Neuronal stem cell (in vitro differentiated cells): ENCODE data around the gene PMCH. TPM values are rescaled to one million over a fixed set of nuclear protein-coding genes. Genes with fewer than 3 reads are reported as not detected.
"Not testable (repeated sequence)": the region's sequence is repeated elsewhere in the genome, so short reads cannot be mapped to it uniquely, and the experiment has no call there.

ENCODE experiments used
- DNase-seq: peaks from one replicate; pipeline ENCODE4 v3.0.0-alpha.2; 2013; ENCODE audit warnings: low spot score
- H2AFZ ChIP-seq: one replicate; pipeline ENCODE4 v1.6.1; 2013; ENCODE audit warnings: mild to moderate bottlenecking, low read length, inconsistent platforms
- H2AK5ac ChIP-seq: 2 replicates; pipeline ENCODE4 v1.6.1; 2013; ENCODE audit warnings: low read depth, mild to moderate bottlenecking, inconsistent platforms, low read length, moderate library complexity, mixed read lengths
- H2BK120ac ChIP-seq: 2 replicates; pipeline ENCODE4 v1.6.1; 2013; ENCODE audit warnings: low read depth, mild to moderate bottlenecking, inconsistent platforms, low read length, moderate library complexity, mixed read lengths
- H2BK12ac ChIP-seq: one replicate; pipeline ENCODE4 v1.6.1; 2013; ENCODE audit warnings: low read length, inconsistent platforms
- H2BK15ac ChIP-seq: 2 replicates; pipeline ENCODE4 v1.6.1; 2013; ENCODE audit warnings: mild to moderate bottlenecking, low read length, inconsistent platforms, mixed read lengths
- H2BK5ac ChIP-seq: one replicate; pipeline ENCODE4 v1.6.1; 2013; ENCODE audit warnings: inconsistent platforms, mild to moderate bottlenecking, low read length, moderate library complexity
- H3K14ac ChIP-seq: one replicate; pipeline ENCODE4 v1.6.1; 2013; ENCODE audit warnings: low read length, inconsistent platforms
- H3K18ac ChIP-seq: 2 replicates; pipeline ENCODE4 v1.6.1; 2013; ENCODE audit warnings: low read length, inconsistent platforms
- H3K23ac ChIP-seq: 2 replicates; pipeline ENCODE4 v1.6.1; 2013; ENCODE audit warnings: low read depth, mild to moderate bottlenecking, mixed read lengths, low read length, inconsistent platforms; ENCODE audit not compliant: poor library complexity
- H3K27ac ChIP-seq: replicated peaks from 3 replicates; pipeline ENCODE4 v1.5.1; 2013; ENCODE audit warnings: low read length, inconsistent platforms
- H3K27me3 ChIP-seq, 3 experiments: 2 replicates each; pipeline ENCODE4 v1.6.1; 2013; ENCODE audit warnings: low read length in 3 of 3, mild to moderate bottlenecking in 2 of 3, inconsistent platforms in 1 of 3, low read depth in 1 of 3, mixed read lengths in 1 of 3, moderate library complexity in 1 of 3; ENCODE audit not compliant: control insufficient read depth in 3 of 3, insufficient read depth in 3 of 3
- H3K36me3 ChIP-seq, 2 donors: replicated peaks in 1 of 2; 2 replicates each; pipeline ENCODE4 v1.6.1; 2013; ENCODE audit warnings: low read length in 2 of 2; ENCODE audit not compliant: control insufficient read depth in 2 of 2, insufficient read depth in 2 of 2
- H3K4ac ChIP-seq: 2 replicates; pipeline ENCODE4 v1.6.1; 2013; ENCODE audit warnings: inconsistent platforms, mild to moderate bottlenecking, low read length, moderate library complexity
- H3K4me1 ChIP-seq, 2 donors: 1 replicate in 1 of 2; 2 replicates in 1 of 2; pipeline ENCODE4 v1.6.1; 2013; ENCODE audit warnings: low read length in 2 of 2, low read depth in 1 of 2; ENCODE audit not compliant: control insufficient read depth in 2 of 2, insufficient read depth in 1 of 2
- H3K4me2 ChIP-seq: one replicate; pipeline ENCODE4 v1.6.1; 2013; ENCODE audit warnings: mild to moderate bottlenecking, low read length, inconsistent platforms; ENCODE audit not compliant: insufficient read depth, poor library complexity, severe bottlenecking
- H3K4me3 ChIP-seq, 2 donors: 2 replicates each; pipeline ENCODE4 v1.5.1; 2013; ENCODE audit warnings: low read length in 2 of 2, mild to moderate bottlenecking in 2 of 2, inconsistent platforms in 1 of 2, moderate library complexity in 1 of 2
- H3K79me1 ChIP-seq: one replicate; pipeline ENCODE4 v1.6.1; 2013; ENCODE audit warnings: low read depth, mild to moderate bottlenecking, inconsistent platforms, low read length, moderate library complexity
- H3K9ac ChIP-seq: one replicate; pipeline ENCODE4 v1.6.1; 2013; ENCODE audit warnings: mild to moderate bottlenecking, low read depth, low read length, inconsistent platforms; ENCODE audit not compliant: poor library complexity
- H3K9me3 ChIP-seq, 2 donors: replicated peaks in 1 of 2; 2 replicates each; pipeline versions ENCODE3 to v1.6.1; 2013; ENCODE audit warnings: low read length in 2 of 2, mild to moderate bottlenecking in 2 of 2, inconsistent platforms in 1 of 2, low read depth in 1 of 2, mixed read lengths in 1 of 2, moderate library complexity in 1 of 2; ENCODE audit not compliant: control insufficient read depth in 2 of 2, insufficient read depth in 1 of 2
- H4K8ac ChIP-seq: one replicate; pipeline ENCODE4 v1.6.1; 2013; ENCODE audit warnings: low read depth, mild to moderate bottlenecking, inconsistent platforms, low read length, moderate library complexity
- H4K91ac ChIP-seq: one replicate; pipeline ENCODE4 v1.6.1; 2013; ENCODE audit warnings: low read length, low read depth, mild to moderate bottlenecking, inconsistent platforms; ENCODE audit not compliant: poor library complexity
- WGBS, 2 donors: extraction: QIAGEN DNeasy Blood & Tissue Kit; methylation state at CpG; one replicate each; pipeline ENCODE4 v1.1.7; 2013; ENCODE audit warnings: missing lambda C conversion rate in 2 of 2, mixed read lengths in 1 of 2; ENCODE audit not compliant: insufficient read length in 2 of 2, insufficient replicate concordance in 1 of 2; ENCODE audit errors: extremely low coverage in 2 of 2; 5-methylcytosine and 5-hydroxymethylcytosine counted together
- polyA plus RNA-seq, 2 experiments: library from polyadenylated mRNA; stranded (reverse); fragments of 200-250 nt; gene quantifications; one replicate each; pipeline ENCODE4 v1.2.3, GENCODE V29; 2013

Gene PMCH, protein sequence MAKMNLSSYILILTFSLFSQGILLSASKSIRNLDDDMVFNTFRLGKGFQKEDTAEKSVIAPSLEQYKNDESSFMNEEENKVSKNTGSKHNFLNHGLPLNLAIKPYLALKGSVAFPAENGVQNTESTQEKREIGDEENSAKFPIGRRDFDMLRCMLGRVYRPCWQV
- not detected for polyA plus RNA-seq (2013, experiment 1 of 2)
- not detected for polyA plus RNA-seq (2013, experiment 2 of 2)

DNA sequence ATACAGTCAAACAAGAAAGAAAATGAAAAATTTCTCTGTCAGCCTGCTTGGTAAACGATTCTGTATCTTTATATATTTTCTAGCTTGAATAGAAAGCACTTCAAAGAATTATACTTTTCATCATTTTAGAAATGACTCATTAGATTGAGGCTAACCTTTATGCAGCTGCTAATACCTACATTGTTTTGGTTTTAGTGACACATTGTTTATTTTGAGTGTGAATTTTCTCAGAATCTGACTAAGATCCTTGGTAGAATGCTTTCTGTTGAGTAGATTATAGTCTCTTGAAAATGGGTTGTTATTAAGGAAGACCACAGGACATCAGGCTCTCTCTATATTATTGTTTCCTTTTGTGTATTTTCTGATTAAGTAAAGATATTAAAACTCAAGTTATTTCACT, at the start of gene PMCH:
Gene PMCH (minus strand): TSS at position 45 of the 400 bp plus-strand sequence. CDS start 63 bp downstream, outside the sequence.
- H3K18ac ChIP-seq = no peak within 1 kb of the TSS
- no CpG with 5 or more reads among the region's 1 CpG for WGBS, 2 donors

DNA sequence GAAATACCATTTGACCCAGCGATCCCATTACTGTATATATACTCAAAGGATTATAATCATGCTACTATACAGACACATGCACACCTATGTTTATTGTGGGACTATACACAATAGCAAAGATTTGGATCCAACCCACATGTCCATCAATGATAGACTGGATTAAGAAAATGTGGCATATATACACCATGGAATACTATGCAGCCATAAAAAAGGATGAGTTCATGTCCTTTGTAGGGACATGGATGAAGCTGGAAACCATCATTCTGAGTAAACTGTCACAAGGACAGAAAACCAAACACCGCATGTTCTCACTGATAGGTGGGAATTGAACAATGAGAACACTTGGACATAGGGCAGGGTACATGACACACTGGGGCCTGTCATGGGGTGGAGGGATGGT, 43.2 kb upstream of the PMCH start:
- H2AFZ ChIP-seq, H3K9ac ChIP-seq, H3K14ac ChIP-seq, H3K9me3 ChIP-seq, H3K4me3 ChIP-seq, H2BK5ac ChIP-seq, H4K8ac ChIP-seq, H3K18ac ChIP-seq, H3K27ac ChIP-seq, H3K79me1 ChIP-seq, DNase-seq, H3K4ac ChIP-seq, H2BK15ac ChIP-seq, H3K27me3 ChIP-seq, H3K23ac ChIP-seq, H3K36me3 ChIP-seq, H4K91ac ChIP-seq, H2BK12ac ChIP-seq, H2BK120ac ChIP-seq, H3K4me1 ChIP-seq, H3K4me2 ChIP-seq, H2AK5ac ChIP-seq: not testable (repeated sequence)
- no CpG with 5 or more reads among the region's 2 CpGs for WGBS, 2 donors

More for the DNA sequence above, at the start of gene PMCH:
- no peaks in the 10 kb centered on the region for H3K9me3 ChIP-seq
- no peak within 1 kb of the TSS for H2BK15ac ChIP-seq
- H4K91ac ChIP-seq = no peak within 1 kb of the TSS
- no peak within 1 kb of the TSS for H2BK120ac ChIP-seq
- H3K4me2 ChIP-seq = no peak within 1 kb of the TSS
- H3K4me1 ChIP-seq = no peaks in the 10 kb centered on the region
- no peak within 1 kb of the TSS for H2AFZ ChIP-seq
- H3K27ac ChIP-seq = no peak within 1 kb of the TSS
- no peak for DNase-seq
- no peak within 1 kb of the TSS for H3K4ac ChIP-seq
- no peaks in the 10 kb centered on the region for H3K27me3 ChIP-seq
- H4K8ac ChIP-seq = no peak within 1 kb of the TSS
- peaks cover 0 to 23% of the 10 kb centered on the region in 2 donors for H3K36me3 ChIP-seq
- no peak within 1 kb of the TSS for H2AK5ac ChIP-seq
- no peak within 1 kb of the TSS for H3K9ac ChIP-seq
- H2BK12ac ChIP-seq = no peak within 1 kb of the TSS
- no peaks in the 10 kb centered on the region for H3K79me1 ChIP-seq
- no peak within 1 kb of the TSS for H2BK5ac ChIP-seq
- no peak within 1 kb of the TSS for H3K23ac ChIP-seq
- H3K14ac ChIP-seq = no peak within 1 kb of the TSS
- H3K4me3 ChIP-seq = no peak within 1 kb of the TSS

DNA sequence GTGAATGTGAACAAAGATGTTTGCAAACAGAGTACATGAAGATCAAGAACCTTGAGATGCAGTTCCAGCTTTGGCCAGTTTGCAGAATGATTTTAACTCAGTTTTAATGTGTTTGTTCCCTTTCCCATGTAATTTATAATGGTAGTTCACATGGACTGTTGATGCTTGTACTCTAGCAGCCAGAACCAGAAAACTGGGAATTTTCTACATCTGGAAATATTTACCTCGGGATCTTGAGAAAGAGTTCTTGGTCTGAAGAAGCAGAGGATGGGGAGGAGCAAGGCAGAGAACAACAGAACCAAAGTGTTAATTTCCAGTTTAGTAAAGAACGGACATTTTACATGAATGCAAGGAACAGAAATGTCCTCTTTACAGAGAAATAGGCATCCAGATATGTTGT, 37.0 kb upstream of the PMCH start:
- Histone ChIP-seq H3K27me3 (no peaks in the 10 kb centered on the region), H3K9ac (no peak overlapping the region), H3K4me1 (no peaks in the 10 kb centered on the region), H3K14ac (no peak overlapping the region), H3K4me2 (no peak overlapping the region), H4K8ac (no peak overlapping the region), H3K9me3 (no peaks in the 10 kb centered on the region), H2BK5ac (no peak overlapping the region), H2BK15ac (no peak overlapping the region), H3K27ac (no peak overlapping the region), H2BK120ac (no peak overlapping the region), H3K4me3 (no peak overlapping the region), H3K4ac (no peak overlapping the region), H3K23ac (no peak overlapping the region), H3K18ac (no peak overlapping the region), H2BK12ac (no peak overlapping the region), H3K79me1 (no peaks in the 10 kb centered on the region), H4K91ac (no peak overlapping the region), H2AFZ (no peak overlapping the region), H2AK5ac (no peak overlapping the region), H3K36me3 (no peaks in the 10 kb centered on the region)
- DNase-seq = no peak
- WGBS, 2 donors = no CpG with 5 or more reads among the region's 2 CpGs

DNA sequence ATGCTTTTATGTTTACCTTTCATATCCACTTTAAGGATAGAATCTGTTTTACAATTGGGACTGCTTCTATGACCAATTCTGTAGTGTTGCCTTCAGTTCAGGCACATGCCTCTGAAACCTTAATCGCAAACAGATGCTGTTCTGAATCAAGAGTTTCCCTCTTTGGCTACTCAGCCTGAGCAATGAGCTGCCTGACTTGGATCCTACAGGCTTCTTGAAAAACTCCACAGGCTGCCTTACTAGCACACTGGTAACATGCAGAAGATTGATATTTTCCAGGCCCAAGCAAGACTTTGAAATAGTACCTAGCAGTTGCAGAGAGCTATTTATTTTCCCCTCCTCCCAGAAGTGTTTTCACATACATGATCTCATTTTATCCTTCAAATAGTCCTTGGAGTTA, 34.8 kb upstream of the PMCH start:
- Histone ChIP-seq H2AFZ (no peak overlapping the region), H4K8ac (no peak overlapping the region), H2BK12ac (no peak overlapping the region), H3K4me2 (no peak overlapping the region), H3K18ac (no peak overlapping the region), H4K91ac (no peak overlapping the region), H3K9ac (no peak overlapping the region), H3K9me3 (no peaks in the 10 kb centered on the region), H3K4me3 (no peak overlapping the region), H3K14ac (no peak overlapping the region), H2BK5ac (no peak overlapping the region), H2BK120ac (no peak overlapping the region), H3K79me1 (no peaks in the 10 kb centered on the region), H3K4me1 (no peaks in the 10 kb centered on the region), H3K23ac (no peak overlapping the region), H2AK5ac (no peak overlapping the region), H2BK15ac (no peak overlapping the region), H3K4ac (no peak overlapping the region), H3K27ac (no peak overlapping the region), H3K27me3 (no peaks in the 10 kb centered on the region), H3K36me3 (no peaks in the 10 kb centered on the region)
- no CpG with 5 or more reads among the region's 1 CpG for WGBS, 2 donors
- DNase-seq = no peak
